ENCODE results near the gene MGAT4C.

Gene MGAT4C

GRCh38 chr12:85979641-85980040 is 276.6 kb downstream of the MGAT4C start:
- no peak for DNase-seq (ENCODE audit: low read depth in 3 of 3)

GRCh38 chr12:85975716-85976115 is 280.5 kb downstream of the MGAT4C start:
- no peak for DNase-seq (ENCODE audit: low read depth in 3 of 3)

- no peak for DNase-seq (ENCODE audit: low read depth in 3 of 3)
Measured at GRCh38 chr12:85971800-85972199, 284.4 kb downstream of the MGAT4C start.

- no peak for DNase-seq (ENCODE audit: low read depth in 3 of 3)
Measured at GRCh38 chr12:85968606-85969005, 287.6 kb downstream of the MGAT4C start.

GRCh38 chr12:85963326-85963725 is 292.9 kb downstream of the MGAT4C start:
- DNase-seq (ENCODE audit: low read depth in 3 of 3), result no peak

GRCh38 chr12:85956081-85956480 is 300.1 kb downstream of the MGAT4C start:
- DNase-seq (ENCODE audit: low read depth in 3 of 3), result no peak

- no peak for DNase-seq (ENCODE audit: low read depth in 3 of 3)
Measured at GRCh38 chr12:85955127-85955526, 301.1 kb downstream of the MGAT4C start.

- DNase-seq (ENCODE audit: low read depth in 3 of 3), result no peak
Measured at GRCh38 chr12:85951823-85952222, 304.4 kb downstream of the MGAT4C start.

GRCh38 chr12:85949253-85949652 is 306.9 kb downstream of the MGAT4C start:
- DNase-seq (ENCODE audit: low read depth in 3 of 3), result no peak

GRCh38 chr12:85948340-85948739 is 307.9 kb downstream of the MGAT4C start:
- DNase-seq (ENCODE audit: low read depth in 3 of 3), result no peak

- DNase-seq (ENCODE audit: low read depth in 3 of 3), result no peak
Measured at GRCh38 chr12:85947286-85947685, 308.9 kb downstream of the MGAT4C start.

- no peak for DNase-seq (ENCODE audit: low read depth in 3 of 3)
Measured at GRCh38 chr12:85946375-85946774, 309.8 kb downstream of the MGAT4C start.

- DNase-seq (ENCODE audit: low read depth in 3 of 3), result no peak
Measured at GRCh38 chr12:85927166-85927565, 329.0 kb downstream of the MGAT4C start.

- DNase-seq (ENCODE audit: low read depth in 3 of 3), result no peak
Measured at GRCh38 chr12:85923767-85924331, 332.3 kb downstream of the MGAT4C start.

GRCh38 chr12:85920324-85920947 is 335.8 kb downstream of the MGAT4C start:
- no peak for DNase-seq (ENCODE audit: low read depth in 3 of 3)

Measured in stimulated activated CD4-positive, alpha-beta T cell treated with anti-CD3 and anti-CD28 coated beads, TNF-alpha, amount 100 ng/mL, for 4 hours (primary cell).